Measurements from ENCODE around the gene PLEKHG5. TPM values are rescaled to one million over a fixed set of nuclear protein-coding genes. Genes with fewer than 3 reads are reported as not detected.

PLEKHG5 gene
- total RNA-seq, 1 donor: 11.2 TPM

DNA sequence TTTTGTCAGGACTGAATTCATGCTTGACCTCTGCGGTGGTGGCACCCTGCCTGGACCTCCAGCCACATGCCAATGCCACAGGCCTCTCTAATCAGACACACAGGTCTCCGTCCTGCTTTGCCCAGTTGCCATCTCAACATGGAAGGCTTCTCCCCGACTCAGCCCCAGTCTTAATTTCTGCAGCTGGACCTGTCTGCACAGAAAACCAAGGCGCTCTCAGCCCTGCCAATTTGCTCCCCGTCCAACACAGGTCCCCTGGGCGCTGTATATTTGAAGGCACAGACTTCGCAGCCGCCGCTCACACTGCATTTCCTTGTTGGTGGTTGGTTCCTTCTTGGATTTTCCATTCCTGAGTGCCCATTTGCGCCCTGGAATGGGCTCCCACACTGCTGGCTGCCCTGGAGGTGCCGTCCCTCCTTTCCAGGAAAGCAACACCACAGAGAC is 28.0 kb upstream of the PLEKHG5 start:
- DNase-seq (ENCODE audit: low read depth): no peak
- TF ChIP-seq, protein P1, sequence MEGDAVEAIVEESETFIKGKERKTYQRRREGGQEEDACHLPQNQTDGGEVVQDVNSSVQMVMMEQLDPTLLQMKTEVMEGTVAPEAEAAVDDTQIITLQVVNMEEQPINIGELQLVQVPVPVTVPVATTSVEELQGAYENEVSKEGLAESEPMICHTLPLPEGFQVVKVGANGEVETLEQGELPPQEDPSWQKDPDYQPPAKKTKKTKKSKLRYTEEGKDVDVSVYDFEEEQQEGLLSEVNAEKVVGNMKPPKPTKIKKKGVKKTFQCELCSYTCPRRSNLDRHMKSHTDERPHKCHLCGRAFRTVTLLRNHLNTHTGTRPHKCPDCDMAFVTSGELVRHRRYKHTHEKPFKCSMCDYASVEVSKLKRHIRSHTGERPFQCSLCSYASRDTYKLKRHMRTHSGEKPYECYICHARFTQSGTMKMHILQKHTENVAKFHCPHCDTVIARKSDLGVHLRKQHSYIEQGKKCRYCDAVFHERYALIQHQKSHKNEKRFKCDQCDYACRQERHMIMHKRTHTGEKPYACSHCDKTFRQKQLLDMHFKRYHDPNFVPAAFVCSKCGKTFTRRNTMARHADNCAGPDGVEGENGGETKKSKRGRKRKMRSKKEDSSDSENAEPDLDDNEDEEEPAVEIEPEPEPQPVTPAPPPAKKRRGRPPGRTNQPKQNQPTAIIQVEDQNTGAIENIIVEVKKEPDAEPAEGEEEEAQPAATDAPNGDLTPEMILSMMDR (IDR thresholded peaks at IDR 0.05; ENCODE audit: insufficient read depth, low read depth, low read length): no peak
- no peak overlapping the region for H3K4me3 ChIP-seq (ENCODE audit: low read depth, low read length)

DNA sequence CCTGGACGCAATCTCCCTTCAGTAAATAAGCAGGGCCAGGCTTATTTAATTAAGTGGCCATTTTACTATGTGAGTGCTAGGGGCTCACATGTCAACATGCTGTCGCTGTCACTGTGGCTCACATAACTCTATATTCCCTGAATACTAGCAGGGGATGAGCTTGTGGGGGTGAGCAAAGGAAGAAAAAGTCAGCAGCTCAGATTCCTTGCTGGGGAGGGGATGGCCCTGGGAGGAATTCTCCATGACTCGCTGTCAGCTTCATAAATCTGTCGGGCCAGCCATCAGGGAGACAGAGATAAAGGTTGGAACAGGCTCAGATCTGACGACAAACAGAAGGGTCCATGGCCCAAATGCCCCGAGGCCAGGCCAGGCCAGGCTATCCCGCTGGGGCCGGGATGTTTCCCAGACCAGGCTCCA is 26.0 kb upstream of the PLEKHG5 start:
- H3K4me3 ChIP-seq (ENCODE audit: low read depth, low read length): no peak overlapping the region
- DNase-seq (ENCODE audit: low read depth): no peak
- TF ChIP-seq, protein P1 (IDR thresholded peaks at IDR 0.05; ENCODE audit: insufficient read depth, low read depth, low read length): no peak

DNA sequence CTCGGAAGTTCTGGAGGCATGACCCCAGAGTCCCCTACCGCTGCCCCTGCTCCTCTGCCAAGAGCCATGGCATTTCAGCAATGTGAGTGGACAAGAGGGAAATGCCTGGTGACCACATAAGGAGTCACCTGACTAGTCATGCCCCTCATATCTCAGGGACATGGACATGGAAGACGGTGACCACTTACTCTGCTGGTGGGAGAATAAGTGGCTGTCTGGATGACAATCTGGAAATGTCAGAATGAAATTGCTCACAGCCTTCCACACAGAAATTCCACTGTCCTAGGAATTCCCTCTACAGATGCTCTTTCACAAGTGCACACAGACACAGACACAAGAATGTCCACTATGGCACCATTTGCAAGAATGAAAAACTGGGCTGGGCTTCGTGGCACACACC is 24.3 kb upstream of the PLEKHG5 start:
- no peak overlapping the region for H3K4me3 ChIP-seq (ENCODE audit: low read depth, low read length)
- TF ChIP-seq, protein P1 (IDR thresholded peaks at IDR 0.05; ENCODE audit: insufficient read depth, low read depth, low read length): no peak
- no peak for DNase-seq (ENCODE audit: low read depth)

DNA sequence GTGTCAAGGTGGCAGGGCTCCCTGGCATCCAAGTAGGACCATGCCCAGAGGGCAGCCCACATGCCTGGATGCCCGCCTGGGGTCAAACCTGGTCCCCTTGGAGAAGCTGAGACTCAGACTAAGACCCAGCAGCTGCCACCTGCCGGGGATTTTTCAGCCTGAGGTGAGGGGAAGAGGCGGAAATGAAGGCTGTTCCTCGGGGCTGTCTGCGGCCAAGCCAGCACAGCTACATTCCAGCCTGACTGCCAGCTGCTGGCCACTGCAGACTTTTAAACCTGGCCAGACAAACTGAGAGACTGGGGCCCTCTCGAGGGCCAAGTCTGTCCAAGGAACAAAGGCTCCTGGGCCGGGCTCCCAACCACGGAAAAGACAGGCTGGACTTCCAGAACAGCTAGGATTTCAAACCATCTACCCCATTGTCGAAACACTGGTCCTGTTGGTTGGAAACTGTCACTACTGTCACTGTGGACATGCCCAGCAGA is 21.9 kb upstream of the PLEKHG5 start:
- no peak for DNase-seq (ENCODE audit: low read depth)
- TF ChIP-seq, protein P1 (IDR thresholded peaks at IDR 0.05; ENCODE audit: insufficient read depth, low read depth, low read length): no peak

DNA sequence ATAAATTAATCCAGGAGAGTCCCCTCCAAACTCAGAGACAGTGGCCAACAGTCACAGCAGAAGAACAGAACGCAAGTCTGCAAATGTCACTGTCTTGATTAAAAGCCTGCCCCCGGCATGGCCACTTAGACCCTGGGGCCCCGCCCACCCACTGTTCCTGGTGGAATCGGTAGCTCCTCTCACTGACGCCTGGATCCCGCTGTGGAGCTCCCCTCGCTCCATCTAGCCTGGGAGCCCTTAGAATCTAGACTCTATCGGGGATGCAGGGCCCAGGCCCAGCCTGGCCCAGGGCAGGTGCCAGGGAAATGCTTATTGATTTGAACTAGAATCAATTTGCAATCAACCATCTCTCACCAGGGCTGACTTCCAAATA is 21.4 kb upstream of the PLEKHG5 start:
- DNase-seq (ENCODE audit: low read depth): no peak
- TF ChIP-seq, protein P1 (IDR thresholded peaks at IDR 0.05; ENCODE audit: insufficient read depth, low read depth, low read length): no peak
- H3K4me3 ChIP-seq (ENCODE audit: low read depth, low read length): no peak overlapping the region

More for the DNA sequence above, 21.9 kb upstream of the PLEKHG5 start:
- no peak overlapping the region for H3K4me3 ChIP-seq (ENCODE audit: low read depth, low read length)

DNA sequence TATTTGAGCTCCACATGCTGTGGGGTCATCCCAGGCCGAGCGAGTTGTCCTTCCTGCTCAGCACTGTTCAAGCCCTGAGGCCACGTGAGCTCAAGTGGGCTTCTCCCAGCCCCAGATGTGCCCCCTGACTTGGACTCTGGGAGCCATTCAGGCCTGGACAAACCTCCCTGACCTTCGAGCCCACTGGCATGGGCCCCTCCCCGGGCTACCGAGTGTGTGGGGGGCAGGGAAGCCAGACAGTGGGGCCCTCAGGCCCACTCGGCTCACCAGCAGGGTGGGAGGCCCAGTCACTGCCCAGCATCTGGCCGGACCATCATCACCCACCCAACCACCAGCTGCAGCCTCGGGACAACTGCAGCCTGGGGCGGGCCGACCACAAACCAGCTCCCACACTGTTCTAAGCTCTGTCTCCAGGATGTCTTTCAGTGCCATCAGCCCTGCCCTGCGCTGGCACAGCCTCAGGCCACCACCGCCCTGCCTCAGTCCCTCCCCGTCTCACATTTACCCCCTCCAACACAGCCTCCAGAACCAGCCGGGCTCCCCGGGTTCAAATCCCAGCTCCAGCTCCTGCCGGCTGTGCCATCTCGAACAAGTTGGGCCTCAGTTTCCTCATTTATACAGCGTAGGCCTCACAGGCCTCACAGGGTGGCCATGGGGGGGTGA is 20.9 kb upstream of the PLEKHG5 start:
- TF ChIP-seq, protein P1 (IDR thresholded peaks at IDR 0.05; ENCODE audit: insufficient read depth, low read depth, low read length): no peak
- DNase-seq (ENCODE audit: low read depth): no peak
- no peak overlapping the region for H3K4me3 ChIP-seq (ENCODE audit: low read depth, low read length)
